Stimulated activated CD8-positive, alpha-beta memory T cell treated with anti-CD3 and anti-CD28 coated beads, Interleukin-15, amount 100 ng/mL, for 4 hours (primary cell): ENCODE data around the gene SMIM28.
"Not testable (repeated sequence)": the region's sequence is repeated elsewhere in the genome, so short reads cannot be mapped to it uniquely, and the experiment has no call there.

ENCODE experiments used
- DNase-seq, 2 donors: peaks; one replicate each; pipeline ENCODE4 v3.0.0-alpha.2; 2020; ENCODE audit warnings: low read depth in 2 of 2

Gene SMIM28

GRCh38 chr6:138377844-138378243 lies at the start of gene SMIM28:
Gene SMIM28 (plus strand): TSS chr6:138377905. CDS start chr6:138378073, 168 bp downstream.
- DNase-seq: no peak

GRCh38 chr6:138328210-138328609 lies 49.5 kb upstream of the SMIM28 start:
- no peak for DNase-seq

- DNase-seq: no peak
Measured at GRCh38 chr6:138330763-138331162, 46.9 kb upstream of the SMIM28 start.

- DNase-seq: no peak
Measured at GRCh38 chr6:138331444-138331843, 46.3 kb upstream of the SMIM28 start.

GRCh38 chr6:138331984-138332383 lies 45.7 kb upstream of the SMIM28 start:
- DNase-seq: no peak

GRCh38 chr6:138334000-138334399 lies 43.7 kb upstream of the SMIM28 start:
- no peak for DNase-seq

GRCh38 chr6:138334963-138335362 lies 42.7 kb upstream of the SMIM28 start:
- no peak for DNase-seq

- DNase-seq: no peak
Measured at GRCh38 chr6:138336221-138336620, 41.5 kb upstream of the SMIM28 start.

- no peak for DNase-seq
Measured at GRCh38 chr6:138337076-138337475, 40.6 kb upstream of the SMIM28 start.

GRCh38 chr6:138339024-138339423 lies 38.7 kb upstream of the SMIM28 start:
- no peak for DNase-seq

- DNase-seq: no peak
Measured at GRCh38 chr6:138341176-138341575, 36.5 kb upstream of the SMIM28 start.

GRCh38 chr6:138343112-138343511 lies 34.6 kb upstream of the SMIM28 start:
- DNase-seq: no peak

- no peak for DNase-seq
Measured at GRCh38 chr6:138345565-138346285, 32.0 kb upstream of the SMIM28 start.

GRCh38 chr6:138346302-138347195 lies 31.2 kb upstream of the SMIM28 start:
- DNase-seq: no peak

GRCh38 chr6:138347864-138348263 lies 29.8 kb upstream of the SMIM28 start:
- no peak for DNase-seq

GRCh38 chr6:138349891-138350290 lies 27.8 kb upstream of the SMIM28 start:
- no peak for DNase-seq

- DNase-seq: no peak
Measured at GRCh38 chr6:138357928-138358327, 19.8 kb upstream of the SMIM28 start.

GRCh38 chr6:138368684-138369083 lies 9.0 kb upstream of the SMIM28 start:
- not testable (repeated sequence) for DNase-seq

GRCh38 chr6:138370631-138371451 lies 6.9 kb upstream of the SMIM28 start:
- no peak for DNase-seq

- DNase-seq: no peak
Measured at GRCh38 chr6:138371452-138371711, 6.3 kb upstream of the SMIM28 start.

- DNase-seq: no peak
Measured at GRCh38 chr6:138371720-138372119, 6.0 kb upstream of the SMIM28 start.

- DNase-seq: no peak
Measured at GRCh38 chr6:138372711-138373463, 4.8 kb upstream of the SMIM28 start.
